DND-41 (cell line): ENCODE results near the gene ZNF79.

ENCODE experiments used
- ATAC-seq: fragments of 200-7000 bp; cut with Tn5 transposase; 3 replicates; pipeline ENCODE4 v1.9.1; 2021; ENCODE audit warnings: low read depth; ENCODE audit not compliant: insufficient read depth
- DNase-seq: peaks from one replicate; pipeline ENCODE4 v3.0.0-alpha.2; 2020
- H2AFZ ChIP-seq: 2 replicates; pipeline ENCODE4 v1.6.0; 2012; ENCODE audit warnings: low read depth, low read length
- H3K27ac ChIP-seq: 2 replicates; pipeline ENCODE4 v1.5.1; 2012; ENCODE audit warnings: low read length, inconsistent platforms
- H3K27me3 ChIP-seq: fragments of 200-600 bp; sonication (generic); 2 replicates; pipeline ENCODE4 v1.6.0; 2012; ENCODE audit warnings: low read length, mild to moderate bottlenecking, inconsistent platforms; ENCODE audit not compliant: insufficient read depth, poor library complexity
- H3K36me3 ChIP-seq: 2 replicates; pipeline ENCODE4 v1.5.1; 2012; ENCODE audit warnings: low read length, inconsistent platforms; ENCODE audit not compliant: insufficient read depth
- H3K4me1 ChIP-seq: 2 replicates; pipeline ENCODE4 v1.5.1; 2012; ENCODE audit warnings: mild to moderate bottlenecking, low read length; ENCODE audit not compliant: insufficient read depth
- H3K4me2 ChIP-seq: 2 replicates; pipeline ENCODE4 v1.6.0; 2012; ENCODE audit warnings: mild to moderate bottlenecking, moderate library complexity, low read length, inconsistent platforms; ENCODE audit not compliant: insufficient read depth
- H3K4me3 ChIP-seq, 2 experiments: fragments of 200-600 bp in 1 of 2; shearing (Covaris generic) in 1 of 2; 2 replicates each; pipeline ENCODE4 v1.5.1; 2012 to 2016; ENCODE audit warnings: inconsistent platforms in 2 of 2, low read length in 2 of 2, mild to moderate bottlenecking in 2 of 2, low read depth in 1 of 2, moderate library complexity in 1 of 2
- H3K79me2 ChIP-seq: 2 replicates; pipeline ENCODE4 v1.6.0; 2012; ENCODE audit warnings: low read length, inconsistent platforms; ENCODE audit not compliant: insufficient read depth
- H3K9ac ChIP-seq: 2 replicates; pipeline ENCODE4 v1.6.0; 2012; ENCODE audit warnings: low read depth, mild to moderate bottlenecking, inconsistent platforms, low read length, moderate library complexity
- H3K9me3 ChIP-seq: 2 replicates; pipeline ENCODE4 v1.5.1; 2012; ENCODE audit warnings: low read length, moderate library complexity, mild to moderate bottlenecking, inconsistent platforms; ENCODE audit not compliant: insufficient read depth, severe bottlenecking
- H4K20me1 ChIP-seq: 2 replicates; pipeline ENCODE4 v1.6.0; 2012; ENCODE audit warnings: low read length; ENCODE audit not compliant: insufficient read depth
- CTCF ChIP-seq: IDR thresholded peaks from 2 replicates; pipeline ENCODE4 v1.5.1; 2012; ENCODE audit warnings: borderline replicate concordance, low read length, moderate library complexity, mild to moderate bottlenecking; ENCODE audit not compliant: poor library complexity, severe bottlenecking; ENCODE audit errors: extremely low read depth
- EZH2 ChIP-seq: IDR thresholded peaks from 3 replicates; pipeline ENCODE4 v1.6.1; 2012; ENCODE audit warnings: borderline replicate concordance, low read depth, mild to moderate bottlenecking, moderate library complexity, low read length, inconsistent platforms; ENCODE audit not compliant: severe bottlenecking

The ZNF79 gene

GRCh38 chr9:127451858-127452656 lies 27.9 kb downstream of the ZNF79 start:
- Histone ChIP-seq H3K4me1 (peaks cover 38% of the 10 kb centered on the region), H3K9me3 (no peaks in the 10 kb centered on the region), H4K20me1 (peaks cover 36% of the 10 kb centered on the region), H3K4me3 (peak overlapping the region; percentile 80 to 86), H3K27ac (peak overlapping the region; percentile 81), H3K9ac (peak overlapping the region; percentile 87), H3K79me2 (peaks cover 44% of the 10 kb centered on the region), H3K36me3 (peaks cover 40% of the 10 kb centered on the region), H3K27me3 (no peaks in the 10 kb centered on the region), H2AFZ (peak overlapping the region; percentile 95), H3K4me2 (peak overlapping the region; percentile 98)
- peak; percentile 53 for DNase-seq
- ATAC-seq, result peak; percentile 42
- no peak for TF ChIP-seq CTCF
- no peak for TF ChIP-seq EZH2

GRCh38 chr9:127452691-127453090 lies 28.5 kb downstream of the ZNF79 start:
- Histone ChIP-seq H3K27me3 (no peaks in the 10 kb centered on the region), H3K4me1 (peaks cover 38% of the 10 kb centered on the region), H3K9ac (no peak overlapping the region), H3K27ac (no peak overlapping the region), H3K9me3 (no peaks in the 10 kb centered on the region), H3K79me2 (peaks cover 44% of the 10 kb centered on the region), H3K4me2 (peak overlapping the region; percentile 98), H4K20me1 (peaks cover 30% of the 10 kb centered on the region), H2AFZ (peak overlapping the region; percentile 95), H3K4me3 (peak overlapping the region in 1 of 2 experiments; percentile 86; a peak in 2 of 4 replicates), H3K36me3 (peaks cover 40% of the 10 kb centered on the region)
- DNase-seq (no peak), ATAC-seq (no peak)
- TF ChIP-seq CTCF (no peak), EZH2 (no peak)

GRCh38 chr9:127455324-127455992 lies 31.3 kb downstream of the ZNF79 start:
- Histone ChIP-seq H3K9me3 (no peaks in the 10 kb centered on the region), H4K20me1 (peaks cover 3% of the 10 kb centered on the region), H3K9ac (no peak overlapping the region), H3K79me2 (peaks cover 18% of the 10 kb centered on the region), H3K27ac (no peak overlapping the region), H3K36me3 (peaks cover 15% of the 10 kb centered on the region), H3K27me3 (no peaks in the 10 kb centered on the region), H3K4me2 (no peak overlapping the region), H3K4me3 (no peak overlapping the region), H3K4me1 (peaks cover 12% of the 10 kb centered on the region), H2AFZ (no peak overlapping the region)
- ATAC-seq (no peak), DNase-seq (no peak)
- TF ChIP-seq CTCF (peak; percentile 52), EZH2 (no peak)
